Neutrophil (primary cell): ENCODE results near the gene CREB5.
A peak's percentile ranks its signal among the peaks of the same experiment; 100 is the strongest.

Experiments
- H3K27ac ChIP-seq: fragments of 200-600 bp; sonication (generic); 2 replicates; pipeline ENCODE4 v1.5.1; 2016; ENCODE audit warnings: mild to moderate bottlenecking, moderate library complexity
- H3K27me3 ChIP-seq: fragments of 200-600 bp; sonication (generic); 2 replicates; pipeline ENCODE4 v1.6.0; 2016; ENCODE audit warnings: mild to moderate bottlenecking
- H3K36me3 ChIP-seq: fragments of 200-600 bp; sonication (generic); 2 replicates; pipeline ENCODE4 v1.5.1; 2017
- H3K4me1 ChIP-seq, 2 experiments: fragments of 200-600 bp in 1 of 2; sonication (generic) in 1 of 2; 1 replicate in 1 of 2; 2 replicates in 1 of 2; pipeline versions ENCODE4 v1.5.1 to v1.6.1; 2013 to 2016; ENCODE audit warnings: low read depth in 1 of 2, low read length in 1 of 2, mild to moderate bottlenecking in 1 of 2, moderate library complexity in 1 of 2; ENCODE audit not compliant: control insufficient read depth in 1 of 2, insufficient read depth in 1 of 2
- H3K4me3 ChIP-seq, 2 experiments: fragments of 200-600 bp in 1 of 2; sonication (generic) in 1 of 2; 1 replicate in 1 of 2; 2 replicates in 1 of 2; pipeline ENCODE4 v1.5.1; 2013 to 2016; ENCODE audit warnings: low read depth in 1 of 2, low read length in 1 of 2, mild to moderate bottlenecking in 1 of 2, moderate library complexity in 1 of 2
- H3K9me3 ChIP-seq: fragments of 200-600 bp; sonication (generic); 2 replicates; pipeline ENCODE4 v1.5.1; 2016
- CTCF ChIP-seq: fragments of 200-600 bp; sonication (generic); IDR thresholded peaks from 2 replicates; pipeline ENCODE4 v1.5.1; 2016; ENCODE audit warnings: antibody characterized with exemption

The CREB5 gene

GRCh38 chr7:28724563-28724962, 312.2 kb downstream of the CREB5 start:
- no peak for TF ChIP-seq CTCF
- Histone ChIP-seq H3K27ac (no peak overlapping the region), H3K27me3 (peaks cover 6% of the 10 kb centered on the region), H3K9me3 (no peaks in the 10 kb centered on the region), H3K4me3 (no peak overlapping the region), H3K36me3 (peaks cover 90% of the 10 kb centered on the region), H3K4me1 (no peaks in the 10 kb centered on the region)

- no peaks in the 10 kb centered on the region for H3K9me3 ChIP-seq
- H3K27me3 ChIP-seq, result peaks cover 6% of the 10 kb centered on the region
- H3K4me3 ChIP-seq, result no peak overlapping the region
- H3K36me3 ChIP-seq, result peaks cover 88% of the 10 kb centered on the region
- no peak overlapping the region for H3K27ac ChIP-seq
- TF ChIP-seq CTCF, result no peak
- no peaks in the 10 kb centered on the region for H3K4me1 ChIP-seq
Observed at GRCh38 chr7:28725045-28725642, 312.8 kb downstream of the CREB5 start.

GRCh38 chr7:28725911-28726310, 313.6 kb downstream of the CREB5 start:
- Histone ChIP-seq H3K4me1 (no peaks in the 10 kb centered on the region), H3K36me3 (peaks cover 80% of the 10 kb centered on the region), H3K27me3 (peaks cover 6% of the 10 kb centered on the region), H3K4me3 (no peak overlapping the region), H3K27ac (no peak overlapping the region), H3K9me3 (no peaks in the 10 kb centered on the region)
- TF ChIP-seq CTCF, result no peak

GRCh38 chr7:28726555-28726954, 314.2 kb downstream of the CREB5 start:
- Histone ChIP-seq H3K27me3 (peaks cover 6% of the 10 kb centered on the region), H3K9me3 (no peaks in the 10 kb centered on the region), H3K4me3 (no peak overlapping the region), H3K4me1 (no peaks in the 10 kb centered on the region), H3K27ac (no peak overlapping the region), H3K36me3 (peaks cover 74% of the 10 kb centered on the region)
- TF ChIP-seq CTCF, result no peak

GRCh38 chr7:28729281-28729680, 317.0 kb downstream of the CREB5 start:
- H3K27ac ChIP-seq, result peak overlapping the region; percentile 6
- H3K36me3 ChIP-seq, result peaks cover 55% of the 10 kb centered on the region
- H3K9me3 ChIP-seq, result no peaks in the 10 kb centered on the region

More at GRCh38 chr7:28729281-28729680, 317.0 kb downstream of the CREB5 start:
- H3K4me3 ChIP-seq, result no peak overlapping the region
- TF ChIP-seq CTCF, result no peak
- peaks cover 6% of the 10 kb centered on the region for H3K27me3 ChIP-seq
- H3K4me1 ChIP-seq, result no peaks in the 10 kb centered on the region
